ENCODE measurements around the gene GABRA1.

GRCh38 chr5:161900981-161901380 is 53.1 kb downstream of the GABRA1 start:
- TF ChIP-seq POLR2A (IDR thresholded peaks at IDR 0.05; ENCODE audit: low read depth, low read length) (no peak), POU2F2 (IDR thresholded peaks at IDR 0.05; ENCODE audit: low read depth, low read length) (no peak)

Data from GM12891 (cell line).